ENCODE data around the gene EIF4B. TPM values are rescaled to one million over a fixed set of nuclear protein-coding genes. Genes with fewer than 3 reads are reported as not detected.
"Not testable (repeated sequence)": the region's sequence is repeated elsewhere in the genome, so short reads cannot be mapped to it uniquely, and the experiment has no call there.

The EIF4B gene
- total RNA-seq, 4 donors from 2014 or later, result 667 to 821 (median 740) TPM

DNA sequence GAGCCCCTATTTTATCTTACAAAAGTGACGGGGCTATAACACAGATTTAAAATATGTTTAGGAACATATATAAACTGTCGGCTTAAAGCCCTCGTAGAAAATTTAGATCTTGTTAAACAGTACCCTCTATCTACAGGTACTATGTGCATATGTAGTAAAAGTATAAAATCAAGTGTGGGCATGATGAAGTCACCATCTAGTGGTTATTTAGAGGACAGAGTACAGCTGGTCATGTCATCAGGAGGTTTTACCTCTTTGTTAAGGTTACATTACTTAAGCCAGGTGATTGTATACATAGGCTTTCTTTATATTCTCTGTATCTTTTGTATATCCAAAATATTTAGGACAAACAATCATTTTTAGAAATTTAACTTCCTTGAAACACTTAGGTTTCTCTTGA is 25.4 kb downstream of the EIF4B start:
- no peaks in the 10 kb centered on the region for H3K27me3 ChIP-seq
- no peak for DNase-seq
- H3K4me3 ChIP-seq, result no peak overlapping the region
- no peak overlapping the region for H3K27ac ChIP-seq
- H3K36me3 ChIP-seq, result peaks cover 0 to 88% of the 10 kb centered on the region in 2 donors
- intact Hi-C loops (cut with DNase I; ENCODE audit: low total_unique reads) (no loop called here), in situ Hi-C loops (cut with MboI; ENCODE audit: low sequenced_read_pairs in 4 of 4) (no loop called here)
- TF ChIP-seq, protein P1, sequence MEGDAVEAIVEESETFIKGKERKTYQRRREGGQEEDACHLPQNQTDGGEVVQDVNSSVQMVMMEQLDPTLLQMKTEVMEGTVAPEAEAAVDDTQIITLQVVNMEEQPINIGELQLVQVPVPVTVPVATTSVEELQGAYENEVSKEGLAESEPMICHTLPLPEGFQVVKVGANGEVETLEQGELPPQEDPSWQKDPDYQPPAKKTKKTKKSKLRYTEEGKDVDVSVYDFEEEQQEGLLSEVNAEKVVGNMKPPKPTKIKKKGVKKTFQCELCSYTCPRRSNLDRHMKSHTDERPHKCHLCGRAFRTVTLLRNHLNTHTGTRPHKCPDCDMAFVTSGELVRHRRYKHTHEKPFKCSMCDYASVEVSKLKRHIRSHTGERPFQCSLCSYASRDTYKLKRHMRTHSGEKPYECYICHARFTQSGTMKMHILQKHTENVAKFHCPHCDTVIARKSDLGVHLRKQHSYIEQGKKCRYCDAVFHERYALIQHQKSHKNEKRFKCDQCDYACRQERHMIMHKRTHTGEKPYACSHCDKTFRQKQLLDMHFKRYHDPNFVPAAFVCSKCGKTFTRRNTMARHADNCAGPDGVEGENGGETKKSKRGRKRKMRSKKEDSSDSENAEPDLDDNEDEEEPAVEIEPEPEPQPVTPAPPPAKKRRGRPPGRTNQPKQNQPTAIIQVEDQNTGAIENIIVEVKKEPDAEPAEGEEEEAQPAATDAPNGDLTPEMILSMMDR (IDR thresholded peaks at IDR 0.05 in 4 of 5, conservative IDR thresholded peaks at IDR 0.05 in 1 of 5), result no peak
- no peak for TF ChIP-seq POLR2A (IDR thresholded peaks at IDR 0.05)
- H3K9me3 ChIP-seq, result no peaks in the 10 kb centered on the region
- H3K4me1 ChIP-seq, result no peaks in the 10 kb centered on the region
- ATAC-seq, result no peak

DNA sequence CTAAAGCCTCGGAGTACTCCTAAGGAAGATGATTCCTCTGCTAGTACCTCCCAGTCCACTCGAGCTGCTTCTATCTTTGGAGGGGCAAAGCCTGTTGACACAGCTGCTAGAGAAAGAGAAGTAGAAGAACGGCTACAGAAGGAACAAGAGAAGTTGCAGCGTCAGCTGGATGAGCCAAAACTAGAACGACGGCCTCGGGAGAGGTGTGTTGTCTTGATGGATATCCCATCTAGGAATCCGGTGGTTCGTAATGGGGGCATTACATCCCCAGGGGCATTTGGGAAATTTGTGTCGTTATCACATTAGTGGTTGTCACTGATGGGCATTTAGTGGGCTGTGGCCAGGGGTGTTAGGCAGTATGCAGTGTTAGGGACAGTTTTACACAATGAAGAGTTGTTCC is 27.6 kb downstream of the EIF4B start:
- ATAC-seq; H3K9me3 ChIP-seq; H3K27ac ChIP-seq; H3K4me1 ChIP-seq; intact Hi-C loops (cut with DNase I; ENCODE audit: low total_unique reads); DNase-seq; in situ Hi-C loops (cut with MboI; ENCODE audit: low sequenced_read_pairs in 4 of 4); H3K4me3 ChIP-seq; H3K27me3 ChIP-seq: not testable (repeated sequence)
- peaks cover 0 to 88% of the 10 kb centered on the region in 2 donors for H3K36me3 ChIP-seq

DNA sequence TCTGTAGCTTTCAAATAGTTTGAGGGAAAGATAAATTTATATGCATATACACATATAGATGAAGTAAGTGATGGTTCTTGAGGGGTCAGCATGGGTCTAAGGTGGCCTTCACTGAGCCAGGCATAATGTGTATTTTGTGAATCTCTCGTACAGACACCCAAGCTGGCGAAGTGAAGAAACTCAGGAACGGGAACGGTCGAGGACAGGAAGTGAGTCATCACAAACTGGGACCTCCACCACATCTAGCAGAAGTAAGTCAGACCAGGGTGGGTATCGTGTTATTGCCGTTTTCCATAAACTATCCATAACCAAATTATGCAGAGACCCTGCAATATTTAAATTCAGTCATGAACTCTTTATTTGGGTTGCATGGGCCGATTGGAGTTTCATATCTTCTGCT is 28.2 kb downstream of the EIF4B start:
- in situ Hi-C loops (cut with MboI; ENCODE audit: low sequenced_read_pairs in 4 of 4), result no loop called here
- Histone ChIP-seq H3K4me1 (peaks cover 5 to 11% of the 10 kb centered on the region in 2 donors), H3K4me3 (no peak overlapping the region), H3K27ac (no peak overlapping the region), H3K36me3 (peaks cover 0 to 88% of the 10 kb centered on the region in 2 donors), H3K9me3 (no peaks in the 10 kb centered on the region), H3K27me3 (no peaks in the 10 kb centered on the region)
- ATAC-seq, result no peak
- no peak for DNase-seq
- TF ChIP-seq, protein P1 (IDR thresholded peaks at IDR 0.05 in 4 of 5, conservative IDR thresholded peaks at IDR 0.05 in 1 of 5), result no peak
- no peak for TF ChIP-seq POLR2A (IDR thresholded peaks at IDR 0.05)
- intact Hi-C loops (cut with DNase I; ENCODE audit: low total_unique reads), result no loop called here

DNA sequence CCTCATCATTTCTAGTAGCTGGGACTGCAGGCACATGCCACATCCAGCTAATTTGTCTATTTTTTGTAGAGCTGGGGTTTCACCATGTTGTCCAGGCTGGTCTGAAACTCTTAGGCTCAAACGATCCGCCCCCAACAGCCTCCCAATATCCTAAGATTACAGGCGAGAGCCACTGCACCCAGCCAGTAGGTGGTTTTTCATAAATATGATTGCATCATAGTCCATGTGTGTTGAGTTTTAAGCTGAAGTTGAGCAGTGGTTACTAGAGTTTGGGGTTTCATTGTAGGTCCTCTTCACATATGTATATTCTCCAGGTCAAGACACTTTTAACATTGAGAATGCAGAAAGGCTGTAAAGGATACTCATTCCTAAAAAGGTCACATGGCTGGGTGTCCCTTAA is 30.5 kb downstream of the EIF4B start:
- H3K4me3 ChIP-seq, result no peak overlapping the region
- ATAC-seq (no peak), DNase-seq (no peak)
- H3K27ac ChIP-seq, result no peak overlapping the region
- no peaks in the 10 kb centered on the region for H3K27me3 ChIP-seq
- intact Hi-C loops (cut with DNase I; ENCODE audit: low total_unique reads), result no loop called here
- TF ChIP-seq, protein P1 (IDR thresholded peaks at IDR 0.05 in 4 of 5, conservative IDR thresholded peaks at IDR 0.05 in 1 of 5), result no peak
- no peak for TF ChIP-seq POLR2A (IDR thresholded peaks at IDR 0.05)
- H3K36me3 ChIP-seq, result peaks cover 0 to 80% of the 10 kb centered on the region in 2 donors
- in situ Hi-C loops (cut with MboI; ENCODE audit: low sequenced_read_pairs in 4 of 4), result no loop called here
- peaks cover 5 to 11% of the 10 kb centered on the region in 2 donors for H3K4me1 ChIP-seq
- no peaks in the 10 kb centered on the region for H3K9me3 ChIP-seq

DNA sequence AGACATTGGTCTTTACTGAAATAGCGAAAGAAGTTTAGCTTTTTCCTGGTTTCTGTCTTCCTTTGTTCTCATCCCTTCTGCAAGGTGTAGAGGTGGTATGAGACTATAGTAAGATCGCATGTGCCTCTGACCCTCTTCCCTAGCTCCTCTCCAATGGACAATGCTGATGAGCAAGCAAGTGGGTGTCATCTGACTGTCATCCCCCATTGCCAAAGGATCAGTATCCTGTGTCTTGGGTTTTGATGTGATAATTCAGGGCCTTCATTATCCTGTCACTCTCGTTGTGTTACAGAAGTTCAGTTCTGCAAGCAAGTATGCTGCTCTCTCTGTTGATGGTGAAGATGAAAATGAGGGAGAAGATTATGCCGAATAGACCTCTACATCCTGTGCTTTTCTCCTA is 33.6 kb downstream of the EIF4B start:
- H3K27me3 ChIP-seq, result no peaks in the 10 kb centered on the region
- H3K9me3 ChIP-seq, result no peaks in the 10 kb centered on the region
- peaks cover 5 to 24% of the 10 kb centered on the region in 2 donors for H3K4me1 ChIP-seq
- ATAC-seq (peak; percentile 21 to 26), DNase-seq (peak in 1 of 2 donors; percentile 15)
- intact Hi-C loops (cut with DNase I; ENCODE audit: low total_unique reads) (loop anchor here (2.0 to 10.0 kb wide), 2 partner anchors 25 to 955 kb away; no protein-coding TSS in a partner anchor), in situ Hi-C loops (cut with MboI; ENCODE audit: low sequenced_read_pairs in 4 of 4) (no loop called here)
- TF ChIP-seq, protein P1 (IDR thresholded peaks at IDR 0.05 in 4 of 5, conservative IDR thresholded peaks at IDR 0.05 in 1 of 5), result no peak
- no peak for TF ChIP-seq POLR2A (IDR thresholded peaks at IDR 0.05)
- H3K36me3 ChIP-seq, result peaks cover 0 to 54% of the 10 kb centered on the region in 2 donors
- peak overlapping the region; percentile 66 to 84 (median 72) for H3K27ac ChIP-seq
- H3K4me3 ChIP-seq, result no peak overlapping the region

Data from gastrocnemius medialis (tissue), 4 donors.